Ovary (tissue), 9 donors: ENCODE results near the gene EIF4G2. TPM values are rescaled to one million over a fixed set of nuclear protein-coding genes. Genes with fewer than 3 reads are reported as not detected.
A peak's percentile ranks its signal among the peaks of the same experiment; 100 is the strongest.

Source experiments
- DNase-seq, 5 donors: peaks; one replicate each; pipeline ENCODE4 v3.0.0-alpha.2; 2019 to 2020
- H3K27ac ChIP-seq, 2 donors: fragments of 200-600 bp; one replicate each; pipeline versions ENCODE4 v1.5.1 to v1.8.0; 2019 to 2022
- H3K27me3 ChIP-seq: fragments of 200-600 bp; one replicate; pipeline ENCODE4 v1.8.0; 2022
- H3K36me3 ChIP-seq: fragments of 200-600 bp; sonication (generic); one replicate; pipeline ENCODE4 v1.5.1; 2019
- H3K4me1 ChIP-seq: one replicate; pipeline ENCODE4 v1.8.1; 2013; ENCODE audit warnings: mild to moderate bottlenecking, moderate library complexity; ENCODE audit not compliant: insufficient read depth
- H3K4me3 ChIP-seq: fragments of 200-600 bp; sonication (generic); one replicate; pipeline ENCODE4 v1.5.1; 2017
- H3K9me3 ChIP-seq, 2 donors: fragments of 200-600 bp in 1 of 2; sonication (generic) in 1 of 2; one replicate each; pipeline versions ENCODE4 v1.5.1 to v1.8.1; 2013 to 2019; ENCODE audit warnings: mild to moderate bottlenecking in 1 of 2, moderate library complexity in 1 of 2
- EP300 ChIP-seq: sonication (generic); formaldehyde crosslinking; IDR thresholded peaks from one replicate; pipeline ENCODE4 v1.6.1; 2017; ENCODE audit warnings: antibody characterized with exemption
- POLR2A ChIP-seq: fragments of 450-650 bp; IDR thresholded peaks from one replicate; pipeline ENCODE4 v1.6.1; 2017; ENCODE audit warnings: antibody characterized with exemption, mild to moderate bottlenecking, moderate library complexity
- WGBS, 3 donors: extraction: QIAGEN DNeasy Blood & Tissue Kit in 1 of 3; methylation state at CpG; one replicate each; pipeline versions ENCODE4 v1.1.5 to v1.1.7; 2013 to 2017; 5-methylcytosine and 5-hydroxymethylcytosine counted together
- intact Hi-C, 4 donors: fragments of 100-400 bp; cut with DNase I; formaldehyde crosslinking; loops; one replicate each; pipeline versions ENCODE4 v1.11.0 to v1.15.1; 2022 to 2023
- polyA plus RNA-seq, 2 donors: library from polyadenylated mRNA; stranded (reverse); fragments of 200-250 nt in 1 of 2; fragments of 350-450 nt in 1 of 2; fragmentation: Illumina TruSeq in 1 of 2; extraction: RNeasy Lipid Tissue Mini Kit (QIAGEN cat#74804) in 1 of 2; gene quantifications; one replicate each; pipeline ENCODE4 v1.2.3, GENCODE V29; 2013 to 2014
- total RNA-seq, 7 donors: library from RNA; depleted of rRNA in 2 of 7; stranded (reverse); fragments of >200 nt in 2 of 7; fragmentation: NEBNext Ultra II Directional in 3 of 7; extraction: Animal tissue kit (Norgen Biotek cat#: 25700) in 3 of 7; gene quantifications; one replicate each; pipeline versions ENCODE4 v1.1.0 to v1.2.4, GENCODE V29; 2016 to 2023
- TF ChIP-seq, protein P1 (sequence below), 3 donors: fragments of 450-650 bp in 2 of 3; fragments of 200-600 bp in 1 of 3; IDR thresholded peaks; one replicate each; pipeline versions ENCODE4 v1.5.1 to v1.8.0; 2016 to 2022; ENCODE audit warnings: antibody characterized with exemption in 3 of 3, mild to moderate bottlenecking in 1 of 3
- donor health status: DM: no; HTN: no; CAD: no; lungs with moderate emphysema.
- donor health status: DM: no; HTN: no; CAD: no.
- donor health status: Bipolar disorder and iron deficiency.
- donor health status: DM: yes; HTN: yes; CAD: no.
- donor health status: DM: no; HTN: no; CAD: no.
- donor health status: DM: yes; HTN: yes; CAD: no.

EIF4G2 gene
- total and polyA plus RNA-seq, 9 donors: 206 to 761 (median 582) TPM

DNA sequence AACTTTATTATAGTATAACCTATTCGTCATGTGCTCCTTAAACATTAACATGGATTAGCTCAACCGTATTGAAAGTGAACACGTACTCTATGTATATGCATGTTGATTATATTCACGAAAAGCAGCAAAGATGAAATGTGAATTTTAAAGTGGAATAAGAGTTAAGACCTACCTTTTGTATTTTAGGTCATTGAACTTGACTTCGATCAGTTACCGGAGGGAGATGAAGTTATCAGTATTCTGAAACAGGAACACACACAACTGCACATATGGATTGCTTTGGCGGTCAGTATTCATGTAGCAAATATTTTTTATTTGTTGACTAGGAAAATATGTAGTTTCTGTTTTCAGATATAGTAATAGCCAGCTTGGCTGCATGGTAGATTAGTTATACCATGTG lies 56.2 kb downstream of the EIF4G2 start:
- Histone ChIP-seq H3K36me3 (no peaks in the 10 kb centered on the region), H3K9me3 (no peaks in the 10 kb centered on the region), H3K4me3 (no peak overlapping the region), H3K4me1 (no peaks in the 10 kb centered on the region), H3K27ac (no peak overlapping the region), H3K27me3 (no peaks in the 10 kb centered on the region)
- intact Hi-C loops: no loop called here
- TF ChIP-seq POLR2A: no peak
- TF ChIP-seq, protein P1, sequence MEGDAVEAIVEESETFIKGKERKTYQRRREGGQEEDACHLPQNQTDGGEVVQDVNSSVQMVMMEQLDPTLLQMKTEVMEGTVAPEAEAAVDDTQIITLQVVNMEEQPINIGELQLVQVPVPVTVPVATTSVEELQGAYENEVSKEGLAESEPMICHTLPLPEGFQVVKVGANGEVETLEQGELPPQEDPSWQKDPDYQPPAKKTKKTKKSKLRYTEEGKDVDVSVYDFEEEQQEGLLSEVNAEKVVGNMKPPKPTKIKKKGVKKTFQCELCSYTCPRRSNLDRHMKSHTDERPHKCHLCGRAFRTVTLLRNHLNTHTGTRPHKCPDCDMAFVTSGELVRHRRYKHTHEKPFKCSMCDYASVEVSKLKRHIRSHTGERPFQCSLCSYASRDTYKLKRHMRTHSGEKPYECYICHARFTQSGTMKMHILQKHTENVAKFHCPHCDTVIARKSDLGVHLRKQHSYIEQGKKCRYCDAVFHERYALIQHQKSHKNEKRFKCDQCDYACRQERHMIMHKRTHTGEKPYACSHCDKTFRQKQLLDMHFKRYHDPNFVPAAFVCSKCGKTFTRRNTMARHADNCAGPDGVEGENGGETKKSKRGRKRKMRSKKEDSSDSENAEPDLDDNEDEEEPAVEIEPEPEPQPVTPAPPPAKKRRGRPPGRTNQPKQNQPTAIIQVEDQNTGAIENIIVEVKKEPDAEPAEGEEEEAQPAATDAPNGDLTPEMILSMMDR (IDR thresholded peaks at IDR 0.05): no peak
- no peak for DNase-seq
- WGBS, 3 donors: 76 to 88% (median 80%) methylated on average over 7 of the region's 7 CpGs

DNA sequence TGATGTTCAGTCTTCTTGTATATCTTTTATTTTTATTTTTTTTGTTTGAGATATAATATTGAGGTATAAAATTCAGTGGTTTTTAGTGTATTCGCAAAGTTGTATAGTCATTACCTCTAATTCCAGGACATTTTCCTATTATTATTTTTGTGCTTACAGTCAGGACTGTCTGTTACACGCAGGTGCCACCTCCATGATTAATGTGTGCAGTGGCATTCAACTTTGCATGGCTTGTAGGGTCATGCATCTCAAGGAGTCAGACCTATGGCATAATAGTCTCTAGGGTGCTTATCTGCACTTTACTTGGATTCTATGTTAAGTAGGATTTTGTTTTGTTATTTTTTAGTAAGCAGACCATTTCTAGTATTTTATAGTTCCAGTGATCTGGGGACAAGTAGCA lies 56.7 kb downstream of the EIF4G2 start:
- intact Hi-C loops: no loop called here
- H3K4me3 ChIP-seq: peak overlapping the region; percentile 83
- 41 to 55% (median 47%) methylated on average over 2 of the region's 2 CpGs for WGBS, 3 donors
- no peaks in the 10 kb centered on the region for H3K27me3 ChIP-seq
- H3K9me3 ChIP-seq: no peaks in the 10 kb centered on the region
- H3K36me3 ChIP-seq: no peaks in the 10 kb centered on the region
- H3K4me1 ChIP-seq: no peaks in the 10 kb centered on the region
- no peak overlapping the region for H3K27ac ChIP-seq
- TF ChIP-seq POLR2A: no peak
- TF ChIP-seq EP300: no peak
- TF ChIP-seq, protein P1 (IDR thresholded peaks at IDR 0.05): no peak
- DNase-seq: no peak

DNA sequence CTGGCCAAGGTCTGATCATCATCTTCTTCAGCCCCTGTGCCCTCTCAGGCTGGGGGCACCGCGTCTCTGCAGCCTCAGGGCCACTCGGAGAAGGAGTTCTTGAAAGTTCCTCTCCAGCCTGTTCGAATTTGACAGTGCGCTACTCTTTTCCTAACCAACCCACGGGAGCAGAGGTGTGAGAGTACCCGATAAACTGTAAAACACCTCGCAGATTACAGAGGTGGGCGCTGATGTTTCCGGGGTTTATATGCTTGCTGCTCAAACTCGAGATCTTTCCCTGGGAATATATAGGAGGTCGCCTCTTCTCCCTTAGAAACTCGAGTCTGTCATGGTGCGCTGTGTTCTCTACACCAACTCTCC lies 57.2 kb downstream of the EIF4G2 start:
- TF ChIP-seq, protein P1 (IDR thresholded peaks at IDR 0.05): no peak
- no peak for TF ChIP-seq POLR2A
- no peak for TF ChIP-seq EP300
- Histone ChIP-seq H3K36me3 (no peaks in the 10 kb centered on the region), H3K9me3 (no peaks in the 10 kb centered on the region), H3K4me1 (no peaks in the 10 kb centered on the region), H3K4me3 (peak overlapping the region; percentile 83), H3K27me3 (no peaks in the 10 kb centered on the region), H3K27ac (peak overlapping the region; percentile 91 to 97)
- intact Hi-C loops: no loop called here
- 0 to 1% (median 1%) methylated on average over 14 of the region's 14 CpGs for WGBS, 3 donors
- no peak for DNase-seq

DNA sequence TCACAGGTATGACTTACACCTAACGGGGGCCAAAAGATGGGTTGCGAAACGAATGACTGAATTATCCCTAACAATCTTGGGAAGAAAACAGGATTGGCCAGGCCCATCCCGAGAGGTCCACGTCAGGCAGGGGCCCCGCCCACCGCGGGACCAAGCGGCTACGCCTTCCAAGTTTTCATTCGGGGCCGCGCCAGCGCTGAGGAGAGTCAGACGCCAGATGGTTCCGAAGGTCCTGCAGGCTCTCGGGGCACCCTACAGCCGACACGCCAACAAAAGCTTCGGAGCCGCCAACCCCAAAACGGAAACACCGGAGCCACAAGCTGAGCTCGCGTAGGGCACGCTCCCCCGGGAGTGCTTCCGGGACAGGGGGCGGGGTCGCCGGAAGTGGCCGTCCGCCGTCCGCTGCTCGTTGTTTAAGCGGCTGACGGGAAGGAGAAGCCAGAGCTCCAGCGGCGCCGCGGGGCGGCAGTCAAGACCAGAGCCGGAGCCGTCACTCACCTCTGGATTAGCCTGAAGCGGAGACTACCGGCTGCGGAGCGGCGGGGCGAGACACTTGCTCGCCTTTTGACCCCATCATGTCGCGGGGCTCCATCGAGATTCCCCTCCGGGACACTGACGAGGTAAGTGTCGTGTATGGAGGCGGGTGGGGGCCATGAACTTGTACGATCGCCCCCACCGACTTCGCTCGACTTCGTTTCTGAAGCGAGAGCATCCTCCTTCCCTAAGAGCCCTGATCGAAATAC lies 57.7 kb downstream of the EIF4G2 start, which contains the start of gene CTR9:
Gene CTR9 (plus strand): TSS at position 409 of the 743 bp plus-strand sequence. CDS start 167 bp downstream, at position 576.
- Histone ChIP-seq H3K27ac (peak within 1 kb of the TSS; percentile 91 to 97), H3K36me3 (no peaks in the 10 kb centered on the region), H3K27me3 (no peaks in the 10 kb centered on the region), H3K4me3 (peak within 1 kb of the TSS; percentile 83), H3K4me1 (no peaks in the 10 kb centered on the region), H3K9me3 (no peaks in the 10 kb centered on the region)
- intact Hi-C loops: no loop called here
- WGBS, 3 donors: 0% methylated on average over 45 to 67 of the region's 67 CpGs
- DNase-seq: peak; percentile 92 to 95 (median 93)
- TF ChIP-seq POLR2A (peak; percentile 80), EP300 (peak; percentile 67)
- TF ChIP-seq, protein P1 (IDR thresholded peaks at IDR 0.05): peak in 1 of 3 donors; percentile 24
